Pulmonary artery endothelial cell (primary cell): ENCODE data around the gene B3GALT6. TPM values are rescaled to one million over a fixed set of nuclear protein-coding genes. Genes with fewer than 3 reads are reported as not detected.

Source experiments
- DNase-seq: peaks from one replicate; pipeline ENCODE4 v3.0.0-alpha.2; 2011; ENCODE audit warnings: low read depth, low spot score
- total RNA-seq: library from RNA; depleted of rRNA; stranded (reverse); fragments of >200 nt; gene quantifications from 2 replicates; pipeline ENCODE4 v1.2.3, GENCODE V29; 2014

Gene B3GALT6
- total RNA-seq, 1 donor from 2014 or later: 31.5 TPM

DNA sequence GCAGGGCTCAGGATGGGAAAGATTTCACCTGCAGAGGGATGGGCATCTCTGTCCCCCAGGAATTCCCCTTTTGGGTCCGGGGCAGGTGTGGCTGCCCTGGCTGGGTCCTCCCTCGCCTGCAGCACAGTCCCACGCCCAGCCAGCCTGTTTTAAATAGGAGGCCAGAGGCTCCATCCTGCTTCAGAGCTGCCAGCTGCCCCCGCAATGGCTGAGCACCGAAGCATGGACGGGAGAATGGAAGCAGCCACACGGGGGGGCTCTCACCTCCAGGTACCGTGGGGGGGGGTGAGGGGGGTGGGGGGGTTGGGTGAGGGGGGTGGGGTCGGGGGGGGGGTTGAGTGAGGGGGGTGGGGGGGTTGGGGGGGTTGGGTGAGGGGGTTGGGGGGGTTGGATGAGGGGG, 51.8 kb downstream of the B3GALT6 start:
- no peak for DNase-seq

Other genes starting within 250 kb of the B3GALT6 start
- 9.1 and 17.8 TPM in 2 replicates for gene HES4, start 232.1 kb upstream of the B3GALT6 start, total RNA-seq
- 96.4 and 121 TPM in 2 replicates for gene ISG15, start 218.7 kb upstream of the B3GALT6 start, total RNA-seq
- gene AGRN, start 212.1 kb upstream of the B3GALT6 start, total RNA-seq: 48.4 and 88.2 TPM in 2 replicates
- not detected in 2 replicates for gene RNF223, start 157.9 kb upstream of the B3GALT6 start, total RNA-seq
- gene C1orf159, start 116.1 kb upstream of the B3GALT6 start, total RNA-seq: 6.1 and 6.7 TPM in 2 replicates
- gene TTLL10, start 58.4 kb upstream of the B3GALT6 start, total RNA-seq: not detected in 2 replicates
- 0.18 TPM in 1 of 2 replicates, not detected in the other for gene TNFRSF18, start 25.6 kb upstream of the B3GALT6 start, total RNA-seq
- gene TNFRSF4, start 18.1 kb upstream of the B3GALT6 start, total RNA-seq: 0.79 and 1.2 TPM in 2 replicates
- 116 TPM in 2 replicates for gene SDF4, start 236 bp upstream of the B3GALT6 start, total RNA-seq
- 0.33 TPM in 1 of 2 replicates, not detected in the other for gene C1QTNF12, start 14.5 kb downstream of the B3GALT6 start, total RNA-seq
- gene UBE2J2, start 41.6 kb downstream of the B3GALT6 start, total RNA-seq: 47.9 and 63.2 TPM in 2 replicates
- 0.33 and 0.46 TPM in 2 replicates for gene SCNN1D, start 48.2 kb downstream of the B3GALT6 start, total RNA-seq
- 16.2 and 17.4 TPM in 2 replicates for gene ACAP3, start 75.7 kb downstream of the B3GALT6 start, total RNA-seq
- gene PUSL1, start 76.4 kb downstream of the B3GALT6 start, total RNA-seq: 18.1 and 19.9 TPM in 2 replicates
- 72.4 and 76.0 TPM in 2 replicates for gene INTS11, start 92.4 kb downstream of the B3GALT6 start, total RNA-seq
- gene CPTP, start 92.6 kb downstream of the B3GALT6 start, total RNA-seq: 12.3 and 14.0 TPM in 2 replicates
- 0.13 and 0.25 TPM in 2 replicates for gene TAS1R3, start 99.0 kb downstream of the B3GALT6 start, total RNA-seq
- 57.5 and 60.5 TPM in 2 replicates for gene DVL1, start 117.2 kb downstream of the B3GALT6 start, total RNA-seq
- 0.99 and 2.2 TPM in 2 replicates for gene MXRA8, start 126.3 kb downstream of the B3GALT6 start, total RNA-seq
- 115 and 129 TPM in 2 replicates for gene AURKAIP1, start 143.0 kb downstream of the B3GALT6 start, total RNA-seq
- 96.5 and 105 TPM in 2 replicates for gene CCNL2, start 167.1 kb downstream of the B3GALT6 start, total RNA-seq
- gene MRPL20, start 175.1 kb downstream of the B3GALT6 start, total RNA-seq: 116 and 132 TPM in 2 replicates
- 0.07 and 0.14 TPM in 2 replicates for gene ANKRD65, start 189.0 kb downstream of the B3GALT6 start, total RNA-seq
- gene VWA1, start 203.5 kb downstream of the B3GALT6 start, total RNA-seq: 1.6 and 1.7 TPM in 2 replicates
- 0.20 TPM in 1 of 2 replicates, not detected in the other for gene ATAD3C, start 217.5 kb downstream of the B3GALT6 start, total RNA-seq
- gene ATAD3B, start 239.5 kb downstream of the B3GALT6 start, total RNA-seq: 23.6 and 32.2 TPM in 2 replicates